NCI-H345 treated with DMSO at 0.1 percent for 48 hours (cell line): ENCODE data around the gene ATP8A1.

Experiments used
- DNase-seq: peaks from one replicate; lab custom pipeline; 2025; ENCODE audit not compliant: unreplicated experiment; lab: John Stamatoyannopoulos, UW

Gene ATP8A1

GRCh38 chr4:42627885-42628646, 28.8 kb downstream of the ATP8A1 start:
- DNase-seq: peak; percentile 24

- no peak for DNase-seq
Measured at GRCh38 chr4:42626629-42627146, 30.2 kb downstream of the ATP8A1 start.

GRCh38 chr4:42625329-42625728, 31.6 kb downstream of the ATP8A1 start:
- DNase-seq: no peak

GRCh38 chr4:42624551-42624950, 32.4 kb downstream of the ATP8A1 start:
- DNase-seq: no peak

- DNase-seq: no peak
Measured at GRCh38 chr4:42618023-42618422, 38.9 kb downstream of the ATP8A1 start.

- DNase-seq: no peak
Measured at GRCh38 chr4:42617030-42617429, 39.9 kb downstream of the ATP8A1 start.

GRCh38 chr4:42616572-42616971, 40.3 kb downstream of the ATP8A1 start:
- DNase-seq: no peak

- DNase-seq: no peak
Measured at GRCh38 chr4:42615131-42615763, 41.7 kb downstream of the ATP8A1 start.

GRCh38 chr4:42612898-42613297, 44.0 kb downstream of the ATP8A1 start:
- no peak for DNase-seq

GRCh38 chr4:42610941-42611340, 46.0 kb downstream of the ATP8A1 start:
- DNase-seq: peak; percentile 70

GRCh38 chr4:42609051-42609450, 47.9 kb downstream of the ATP8A1 start:
- DNase-seq: no peak

- DNase-seq: no peak
Measured at GRCh38 chr4:42608551-42608950, 48.4 kb downstream of the ATP8A1 start.

- DNase-seq: no peak
Measured at GRCh38 chr4:42607011-42607726, 49.7 kb downstream of the ATP8A1 start.

GRCh38 chr4:42605264-42605663, 51.6 kb downstream of the ATP8A1 start:
- DNase-seq: no peak

GRCh38 chr4:42603862-42604261, 53.0 kb downstream of the ATP8A1 start:
- DNase-seq: no peak

GRCh38 chr4:42600578-42600977, 56.3 kb downstream of the ATP8A1 start:
- DNase-seq: no peak

- no peak for DNase-seq
Measured at GRCh38 chr4:42596918-42597317, 60.0 kb downstream of the ATP8A1 start.

GRCh38 chr4:42594888-42595287, 62.0 kb downstream of the ATP8A1 start:
- DNase-seq: no peak

GRCh38 chr4:42588909-42589308, 68.0 kb downstream of the ATP8A1 start:
- no peak for DNase-seq

GRCh38 chr4:42586775-42587174, 70.1 kb downstream of the ATP8A1 start:
- no peak for DNase-seq

- no peak for DNase-seq
Measured at GRCh38 chr4:42579903-42580302, 77.0 kb downstream of the ATP8A1 start.

GRCh38 chr4:42578187-42578586, 78.7 kb downstream of the ATP8A1 start:
- DNase-seq: no peak
